Dendritic cell treated with granulocyte-macrophage colony-stimulating factor and Interleukin-4, amounts not matched to agents 40 ng/mL and 50 ng/mL, for 4 days (primary cell): ENCODE results near the gene GIPR.
A peak's percentile ranks its signal among the peaks of the same experiment; 100 is the strongest.
"Not testable (repeated sequence)": the region's sequence is repeated elsewhere in the genome, so short reads cannot be mapped to it uniquely, and the experiment has no call there.

Experiments used
- H3K27ac Mint-ChIP-seq: one replicate; pipeline ENCODE4 v1.8.0; 2022; ENCODE audit warnings: mild to moderate bottlenecking, mixed read lengths
- H3K27me3 Mint-ChIP-seq: one replicate; pipeline ENCODE4 v1.8.0; 2022; ENCODE audit warnings: mild to moderate bottlenecking, mixed read lengths
- H3K36me3 Mint-ChIP-seq: one replicate; pipeline ENCODE4 v1.8.0; 2022; ENCODE audit warnings: low read depth, mixed read lengths
- H3K4me1 Mint-ChIP-seq: one replicate; pipeline ENCODE4 v1.8.0; 2022; ENCODE audit warnings: low read depth, mixed read lengths
- H3K4me3 Mint-ChIP-seq: one replicate; pipeline ENCODE4 v1.8.0; 2022; ENCODE audit warnings: mild to moderate bottlenecking, moderate library complexity, mixed read lengths
- H3K9me3 Mint-ChIP-seq: one replicate; pipeline ENCODE4 v1.8.0; 2022; ENCODE audit warnings: mixed read lengths
- intact Hi-C: fragments of 100-400 bp; cut with micrococcal nuclease; formaldehyde crosslinking; loops from one replicate; pipeline ENCODE4 v1.15.0; 2022

GIPR gene, protein sequence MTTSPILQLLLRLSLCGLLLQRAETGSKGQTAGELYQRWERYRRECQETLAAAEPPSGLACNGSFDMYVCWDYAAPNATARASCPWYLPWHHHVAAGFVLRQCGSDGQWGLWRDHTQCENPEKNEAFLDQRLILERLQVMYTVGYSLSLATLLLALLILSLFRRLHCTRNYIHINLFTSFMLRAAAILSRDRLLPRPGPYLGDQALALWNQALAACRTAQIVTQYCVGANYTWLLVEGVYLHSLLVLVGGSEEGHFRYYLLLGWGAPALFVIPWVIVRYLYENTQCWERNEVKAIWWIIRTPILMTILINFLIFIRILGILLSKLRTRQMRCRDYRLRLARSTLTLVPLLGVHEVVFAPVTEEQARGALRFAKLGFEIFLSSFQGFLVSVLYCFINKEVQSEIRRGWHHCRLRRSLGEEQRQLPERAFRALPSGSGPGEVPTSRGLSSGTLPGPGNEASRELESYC

DNA sequence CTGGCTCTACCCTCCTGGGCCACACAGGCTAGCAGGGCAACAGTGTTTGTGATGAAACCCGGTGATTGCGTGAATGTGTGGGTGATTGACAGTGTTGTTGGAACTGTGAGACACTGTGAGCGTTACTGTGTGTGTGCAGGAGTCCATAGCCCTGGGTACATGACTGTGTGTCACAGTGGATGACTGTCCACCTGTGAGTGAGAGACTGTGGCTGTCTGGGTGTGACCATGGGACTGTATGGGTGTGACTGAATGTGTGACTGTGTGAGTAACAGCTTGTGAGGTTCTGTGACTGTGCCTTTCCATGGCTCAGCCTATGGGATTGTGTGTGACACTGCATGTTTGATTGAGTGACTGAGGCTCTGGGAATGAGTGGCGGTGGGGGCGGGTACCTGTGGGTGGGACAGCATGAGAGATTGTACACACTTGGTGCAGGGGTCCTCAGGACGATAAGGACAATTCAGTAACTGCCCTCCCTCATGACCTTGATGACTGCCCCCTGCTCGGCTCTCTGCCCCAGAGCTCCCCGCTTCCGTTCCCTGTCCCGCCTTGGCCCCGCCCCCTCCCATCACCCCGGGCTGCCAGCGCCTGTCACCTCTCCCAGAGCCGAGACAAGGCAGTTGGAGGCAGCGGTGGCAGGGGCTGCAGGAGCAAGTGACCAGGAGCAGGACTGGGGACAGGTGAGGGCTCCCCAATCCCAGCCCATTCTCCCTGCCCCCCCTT, at the start of gene GIPR:
TSS of gene GIPR (plus strand) at position 602 of the 722 bp plus-strand sequence. CDS start 1,300 bp downstream, outside the sequence.
- peaks cover 53% of the 10 kb centered on the region for H3K4me1 Mint-ChIP-seq
- no peaks in the 10 kb centered on the region for H3K36me3 Mint-ChIP-seq
- intact Hi-C loops, result no loop called here
- peaks cover 66% of the 10 kb centered on the region for H3K27me3 Mint-ChIP-seq
- peak within 1 kb of the TSS; percentile 66 for H3K27ac Mint-ChIP-seq
- peak within 1 kb of the TSS; percentile 73 for H3K4me3 Mint-ChIP-seq
- no peaks in the 10 kb centered on the region for H3K9me3 Mint-ChIP-seq

DNA sequence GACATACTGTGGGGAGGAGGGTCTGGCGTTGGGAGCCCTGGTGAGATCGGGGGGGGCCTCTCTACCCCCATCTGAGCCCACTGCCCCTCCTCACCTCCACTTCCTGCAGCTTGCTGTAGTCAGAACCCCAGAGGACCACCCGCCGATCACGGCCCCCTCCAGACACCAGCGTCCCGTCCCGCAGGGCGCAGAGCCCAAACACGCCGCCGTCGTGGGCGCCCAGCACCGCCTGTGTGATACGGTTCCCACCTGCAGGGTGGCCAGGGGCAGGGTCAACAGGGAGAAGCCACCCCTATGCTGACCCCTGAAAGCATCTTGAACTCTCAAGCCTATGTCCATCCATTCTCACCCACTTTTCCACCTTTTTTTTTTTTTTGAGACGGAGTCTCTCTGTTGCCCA, 46.6 kb upstream of the GIPR start:
- no peak overlapping the region for H3K27ac Mint-ChIP-seq
- H3K36me3 Mint-ChIP-seq, result peaks cover 94% of the 10 kb centered on the region
- intact Hi-C loops, result no loop called here
- no peaks in the 10 kb centered on the region for H3K9me3 Mint-ChIP-seq
- no peak overlapping the region for H3K4me3 Mint-ChIP-seq
- no peaks in the 10 kb centered on the region for H3K4me1 Mint-ChIP-seq
- H3K27me3 Mint-ChIP-seq, result no peaks in the 10 kb centered on the region

DNA sequence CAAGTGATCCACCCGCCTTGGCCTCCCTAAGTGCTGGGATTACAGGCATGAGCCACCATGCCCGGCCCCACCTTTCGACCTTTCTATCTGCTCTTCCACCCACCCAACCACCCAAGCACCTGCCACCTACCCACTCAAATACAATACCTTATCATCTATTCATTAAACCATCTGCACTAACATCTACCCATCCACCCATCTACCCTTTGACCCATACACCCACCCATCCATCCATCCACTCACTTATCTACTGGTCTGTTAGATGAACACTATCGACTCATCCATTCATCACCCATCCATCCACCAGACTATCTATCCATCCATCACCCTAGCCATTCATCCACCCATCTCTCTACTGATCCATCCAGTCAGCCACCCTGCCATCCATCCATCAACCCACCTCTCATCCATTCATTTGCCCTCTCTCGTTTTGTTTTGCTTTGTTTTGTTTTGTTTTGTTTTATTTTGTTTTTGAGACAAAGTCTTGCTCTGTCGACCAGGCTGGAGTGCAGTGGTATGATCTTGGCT, 46.0 kb upstream of the GIPR start:
- Mint-ChIP-seq H3K36me3 (peaks cover 94% of the 10 kb centered on the region), H3K27me3 (no peaks in the 10 kb centered on the region), H3K4me1 (no peaks in the 10 kb centered on the region), H3K9me3 (no peaks in the 10 kb centered on the region), H3K4me3 (no peak overlapping the region), H3K27ac (no peak overlapping the region)
- intact Hi-C loops, result no loop called here

DNA sequence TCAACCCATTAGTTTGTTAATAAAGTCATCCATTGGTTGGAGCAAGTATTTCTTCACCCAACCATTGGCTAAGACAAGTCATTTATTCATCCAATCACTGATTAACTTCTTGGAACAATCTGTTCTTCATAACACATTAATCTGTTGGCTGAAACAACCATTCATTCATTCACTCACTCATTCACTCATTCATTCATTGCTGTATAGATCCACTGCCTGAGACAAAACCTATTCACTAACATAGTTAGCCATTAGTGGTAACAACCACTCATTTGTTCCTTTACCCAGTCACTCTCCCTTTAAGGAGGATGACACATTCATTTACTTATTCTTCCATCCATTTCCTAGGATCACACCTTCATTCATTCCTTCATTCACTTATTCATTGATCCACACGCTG, 44.0 kb upstream of the GIPR start:
- Mint-ChIP-seq H3K9me3 (no peaks in the 10 kb centered on the region), H3K36me3 (peaks cover 94% of the 10 kb centered on the region), H3K4me3 (no peak overlapping the region), H3K27me3 (no peaks in the 10 kb centered on the region), H3K27ac (no peak overlapping the region), H3K4me1 (no peaks in the 10 kb centered on the region)
- intact Hi-C loops, result no loop called here

DNA sequence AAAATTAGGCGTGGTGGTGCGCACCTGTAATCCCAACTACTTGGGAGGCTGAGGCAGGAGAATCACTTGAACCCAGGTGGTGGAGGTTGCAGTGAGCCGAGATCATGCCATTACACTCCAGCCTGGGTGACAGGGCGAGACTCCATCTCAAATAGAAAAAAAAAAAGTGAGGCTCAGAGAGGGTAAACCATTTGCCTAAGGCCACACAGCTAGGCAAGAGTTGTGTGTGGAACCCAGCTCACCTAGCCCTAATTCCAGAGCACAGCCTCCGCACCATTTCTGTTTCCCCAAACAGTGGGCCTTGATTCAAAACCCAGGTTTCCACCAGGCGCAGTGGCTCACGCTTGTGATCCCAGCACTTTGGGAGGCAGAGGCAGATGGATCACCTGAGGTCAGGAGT, 39.8 kb upstream of the GIPR start:
- H3K4me1 Mint-ChIP-seq, H3K27ac Mint-ChIP-seq, H3K4me3 Mint-ChIP-seq, H3K9me3 Mint-ChIP-seq, intact Hi-C loops, H3K27me3 Mint-ChIP-seq: not testable (repeated sequence)
- H3K36me3 Mint-ChIP-seq, result peaks cover 78% of the 10 kb centered on the region

DNA sequence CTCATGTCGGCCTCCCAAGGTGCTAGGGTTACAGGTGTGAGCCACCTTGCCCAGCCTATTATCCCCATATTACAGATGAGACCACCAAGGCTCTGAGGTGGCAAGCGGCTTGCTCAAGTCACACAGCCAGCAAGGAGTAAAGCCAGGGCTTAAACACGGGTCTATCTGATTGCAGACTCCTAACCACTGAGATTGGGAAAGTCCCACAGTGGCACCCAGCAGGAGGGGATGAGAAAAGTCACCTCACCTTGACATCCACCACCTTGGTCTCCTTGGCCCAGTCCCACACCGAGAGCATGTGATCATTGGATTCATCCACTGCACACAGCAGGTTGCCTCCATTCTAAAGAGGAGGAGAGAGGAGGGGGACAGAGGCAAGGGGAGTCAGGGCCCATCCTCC, 38.3 kb upstream of the GIPR start:
- Mint-ChIP-seq H3K9me3 (no peaks in the 10 kb centered on the region), H3K4me1 (no peaks in the 10 kb centered on the region), H3K27ac (no peak overlapping the region), H3K27me3 (no peaks in the 10 kb centered on the region), H3K4me3 (no peak overlapping the region), H3K36me3 (peaks cover 79% of the 10 kb centered on the region)
- intact Hi-C loops, result no loop called here

DNA sequence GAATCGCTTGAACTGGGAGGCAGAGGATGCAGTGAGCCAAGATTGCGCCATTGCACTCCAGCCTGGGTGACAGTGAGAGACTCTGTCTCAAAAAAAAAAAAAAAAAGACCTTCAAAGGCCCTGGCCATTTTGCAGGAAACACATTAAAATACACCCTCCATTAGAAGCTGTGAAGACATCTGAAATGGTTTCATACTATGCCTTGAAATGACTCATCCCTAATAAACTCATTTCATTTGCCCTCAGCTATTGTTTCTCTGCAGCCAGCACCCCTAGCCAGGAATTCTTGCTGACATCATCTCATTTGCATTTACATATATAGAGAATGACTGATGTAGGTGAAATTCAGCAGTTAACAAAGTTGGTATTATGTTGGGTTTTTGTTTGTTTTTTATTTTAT, 37.6 kb upstream of the GIPR start:
- H3K4me1 Mint-ChIP-seq, result no peaks in the 10 kb centered on the region
- no peak overlapping the region for H3K4me3 Mint-ChIP-seq
- no peak overlapping the region for H3K27ac Mint-ChIP-seq
- H3K36me3 Mint-ChIP-seq, result peaks cover 71% of the 10 kb centered on the region
- H3K9me3 Mint-ChIP-seq, result no peaks in the 10 kb centered on the region
- intact Hi-C loops, result no loop called here
- H3K27me3 Mint-ChIP-seq, result no peaks in the 10 kb centered on the region

DNA sequence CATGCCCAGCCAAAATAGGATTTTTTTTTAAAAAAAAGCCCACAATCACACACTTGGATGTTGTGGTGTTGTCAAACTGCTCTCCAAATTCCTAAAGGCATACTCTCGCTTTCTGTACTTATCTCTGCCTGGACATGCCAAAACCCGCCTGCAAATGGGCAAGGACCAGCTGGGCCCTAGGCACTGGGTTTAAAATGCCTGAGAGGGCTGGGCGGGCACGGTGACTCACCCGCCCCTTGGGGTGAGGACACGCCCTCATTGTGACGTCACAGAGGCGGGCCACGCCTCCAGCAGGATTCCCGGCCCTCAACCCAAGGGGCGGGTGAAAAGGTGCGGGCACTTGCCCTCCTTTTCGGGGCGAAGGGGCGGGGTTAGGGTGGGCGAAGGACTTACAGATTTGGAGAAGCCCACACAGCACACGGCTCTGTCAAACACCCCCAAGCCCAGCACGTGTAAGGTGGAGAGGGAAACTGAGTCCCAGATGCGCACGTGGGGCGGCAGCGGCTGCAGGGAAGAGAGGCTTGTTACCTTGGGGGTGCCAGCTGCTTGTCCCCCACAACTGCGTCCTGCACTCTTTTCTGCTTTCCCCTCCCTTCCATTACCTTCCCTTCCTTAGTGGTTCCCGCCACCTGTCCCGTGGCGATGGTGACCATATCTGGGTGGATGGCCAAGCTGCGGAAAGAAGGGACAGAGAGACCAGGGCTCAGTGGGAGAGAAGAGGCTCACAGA, 35.4 kb upstream of the GIPR start:
- Mint-ChIP-seq H3K4me1 (no peaks in the 10 kb centered on the region), H3K27me3 (no peaks in the 10 kb centered on the region), H3K36me3 (peaks cover 55% of the 10 kb centered on the region), H3K27ac (no peak overlapping the region), H3K9me3 (no peaks in the 10 kb centered on the region), H3K4me3 (no peak overlapping the region)
- intact Hi-C loops, result no loop called here

DNA sequence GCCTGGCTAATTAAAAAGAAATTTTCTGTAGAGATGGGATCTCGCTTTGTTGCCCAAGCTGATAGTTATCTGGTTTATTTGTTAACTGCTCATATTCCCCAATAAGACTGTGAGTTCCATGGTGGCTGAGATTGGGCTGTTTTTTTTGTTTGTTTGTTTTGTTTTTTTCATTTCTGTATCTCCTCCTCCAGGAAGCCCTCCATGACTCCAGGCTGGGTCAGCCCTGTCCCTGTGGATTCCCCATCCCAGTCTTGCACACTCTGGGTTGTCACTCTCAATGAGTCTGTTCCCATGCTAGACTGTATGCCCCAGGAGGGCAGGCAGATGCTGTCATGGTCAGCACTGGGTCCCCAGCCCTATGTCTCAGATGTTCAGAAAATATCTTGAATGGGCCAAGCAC, 31.7 kb upstream of the GIPR start:
- Mint-ChIP-seq H3K27ac (no peak overlapping the region), H3K9me3 (no peaks in the 10 kb centered on the region), H3K4me3 (no peak overlapping the region), H3K27me3 (no peaks in the 10 kb centered on the region), H3K36me3 (peaks cover 38% of the 10 kb centered on the region), H3K4me1 (peaks cover 28% of the 10 kb centered on the region)
- intact Hi-C loops, result no loop called here

DNA sequence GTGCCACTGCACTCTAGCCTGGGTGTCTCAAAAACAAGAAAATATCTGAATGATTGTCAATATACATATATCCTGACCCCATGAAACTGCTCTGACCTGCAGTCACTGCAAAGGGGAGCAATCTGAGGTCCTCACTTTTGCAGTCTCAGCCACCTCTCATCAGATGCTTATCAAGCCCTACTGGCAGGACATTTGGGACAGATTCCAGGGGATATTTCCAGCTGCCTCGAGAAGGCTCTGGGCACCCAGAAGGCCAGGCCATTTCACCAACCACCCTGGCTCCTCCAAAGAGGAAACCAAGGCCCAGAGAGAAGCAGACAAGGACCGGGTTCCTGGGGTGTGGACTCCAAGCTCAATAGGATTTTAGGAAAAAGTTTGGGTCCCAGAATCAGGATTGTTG, 31.1 kb upstream of the GIPR start:
- no peaks in the 10 kb centered on the region for H3K9me3 Mint-ChIP-seq
- no peaks in the 10 kb centered on the region for H3K27me3 Mint-ChIP-seq
- no peak overlapping the region for H3K4me3 Mint-ChIP-seq
- H3K36me3 Mint-ChIP-seq, result peaks cover 37% of the 10 kb centered on the region
- peaks cover 34% of the 10 kb centered on the region for H3K4me1 Mint-ChIP-seq
- H3K27ac Mint-ChIP-seq, result no peak overlapping the region
- intact Hi-C loops, result no loop called here

DNA sequence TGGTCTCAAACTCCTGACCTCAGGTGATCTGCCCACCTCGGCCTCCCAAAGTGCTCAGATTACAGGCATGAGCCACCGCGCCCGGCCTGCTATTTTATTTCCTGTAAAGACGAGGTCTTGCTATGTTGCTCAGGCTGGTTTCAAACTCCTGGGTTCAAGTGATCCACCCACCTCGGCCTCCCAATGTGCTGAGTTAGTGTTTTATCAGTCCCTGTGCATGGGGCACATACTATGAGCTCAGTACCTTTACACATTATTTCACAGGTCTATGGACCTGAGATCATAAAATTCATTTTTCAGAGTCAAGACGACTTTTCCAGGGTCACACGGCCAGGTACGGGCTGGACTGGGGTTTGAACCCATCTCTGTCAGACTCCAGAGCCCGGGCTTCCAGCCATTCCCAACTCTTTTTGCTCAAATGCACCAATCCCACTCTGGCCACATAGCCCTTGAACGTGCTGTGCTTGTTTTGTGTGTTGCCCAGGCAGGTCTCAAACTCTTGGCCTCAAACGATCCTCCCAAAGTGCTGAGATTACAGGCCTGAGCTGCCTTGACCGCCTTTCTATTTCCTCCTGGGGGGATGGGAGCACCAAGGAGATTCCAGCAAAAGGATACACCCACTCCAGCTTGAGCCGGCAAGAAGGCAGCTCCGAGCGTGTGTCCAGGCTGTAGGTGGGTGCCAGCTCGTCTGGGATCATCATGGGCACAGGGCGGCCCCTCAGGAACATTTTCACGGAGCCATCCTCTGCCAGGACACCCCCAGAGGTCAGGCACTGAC, 29.9 kb upstream of the GIPR start:
- Mint-ChIP-seq H3K9me3 (no peaks in the 10 kb centered on the region), H3K27ac (peak overlapping the region; percentile 91), H3K36me3 (peaks cover 25% of the 10 kb centered on the region), H3K27me3 (peaks cover 1% of the 10 kb centered on the region), H3K4me3 (peak overlapping the region; percentile 89), H3K4me1 (peaks cover 44% of the 10 kb centered on the region)
- intact Hi-C loops, result no loop called here

DNA sequence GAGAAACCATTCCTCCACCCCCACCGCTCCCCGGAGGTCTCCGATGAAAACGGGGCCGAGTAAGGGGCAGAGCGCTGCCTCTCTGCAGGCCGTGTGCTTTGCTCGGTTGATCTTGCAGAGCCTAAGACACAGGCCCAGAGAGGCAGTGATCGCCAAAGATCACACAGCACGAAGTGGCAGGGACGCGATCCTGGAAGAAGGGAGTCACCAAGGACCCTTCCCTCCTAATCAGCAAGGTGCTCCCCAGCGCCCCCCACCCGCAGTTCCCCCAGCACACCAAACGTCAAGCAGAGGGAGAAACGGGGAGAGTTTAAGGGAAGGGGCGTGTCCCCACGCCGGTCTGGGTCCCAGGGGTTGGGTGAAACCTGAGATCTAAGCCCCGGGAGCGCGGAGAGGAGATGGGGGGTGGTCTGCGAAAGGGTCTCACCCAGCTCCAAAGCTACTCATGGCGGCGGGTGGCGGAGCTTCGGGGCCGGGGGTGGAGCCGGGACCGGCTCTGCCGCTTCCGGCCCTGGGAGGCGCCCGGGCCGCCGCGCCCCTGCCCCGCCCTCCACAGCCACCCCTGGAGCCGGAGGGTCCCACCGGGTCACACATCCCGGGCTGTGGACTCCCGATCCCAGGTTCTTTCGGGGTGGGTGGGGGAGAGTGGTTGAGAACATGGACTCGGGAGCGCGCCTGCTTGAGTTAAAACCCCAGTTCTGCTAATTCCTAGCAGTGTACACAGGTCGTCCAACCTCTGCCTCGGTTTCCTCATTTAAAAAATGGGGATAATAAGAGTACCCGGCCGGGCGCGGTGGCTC, 28.9 kb upstream of the GIPR start, which contains the start of gene EML2:
TSS of gene EML2 (minus strand) at position 468 of the 800 bp plus-strand sequence. CDS start at position 447, 21 bp downstream.
- peaks cover 15% of the 10 kb centered on the region for H3K36me3 Mint-ChIP-seq
- H3K4me3 Mint-ChIP-seq, result peak within 1 kb of the TSS; percentile 89
- intact Hi-C loops, result no loop called here
- H3K9me3 Mint-ChIP-seq, result no peaks in the 10 kb centered on the region
- peaks cover 12% of the 10 kb centered on the region for H3K27me3 Mint-ChIP-seq
- H3K4me1 Mint-ChIP-seq, result peaks cover 54% of the 10 kb centered on the region
- peak within 1 kb of the TSS; percentile 91 for H3K27ac Mint-ChIP-seq
